Testis (tissue), 2 donors: ENCODE results near the gene ZNRF4.

Experiments
- CTCF ChIP-seq, 3 experiments: fragments of 450-650 bp in 2 of 3; fragments of 200-600 bp in 1 of 3; sonication (generic) in 1 of 3; IDR thresholded peaks; one replicate each; pipeline ENCODE4 v1.5.1; 2016 to 2019; ENCODE audit warnings: antibody characterized with exemption in 3 of 3, mild to moderate bottlenecking in 2 of 3, moderate library complexity in 1 of 3
- POLR2A ChIP-seq: fragments of 450-650 bp; IDR thresholded peaks from one replicate; pipeline ENCODE4 v1.6.1; 2017; ENCODE audit warnings: antibody characterized with exemption, mild to moderate bottlenecking, moderate library complexity

DNA sequence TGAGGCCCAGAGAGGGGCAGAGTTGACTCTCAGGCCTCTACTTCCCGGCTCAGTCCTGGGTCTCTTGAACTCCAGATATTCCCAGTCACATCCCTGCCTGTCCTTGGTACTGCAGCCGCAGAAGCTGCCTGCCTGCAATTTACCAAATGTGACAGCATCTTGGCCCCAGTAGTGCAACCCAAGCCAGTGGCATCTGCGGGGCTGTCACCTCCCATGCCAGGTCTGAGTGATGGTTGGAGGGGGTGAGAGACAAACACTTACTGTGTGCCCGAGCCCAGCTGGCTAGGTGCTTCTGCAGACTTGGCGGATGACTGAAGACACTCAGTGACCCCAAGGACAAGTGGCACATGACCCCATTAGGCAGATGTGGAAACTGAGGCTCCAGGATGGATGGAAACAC lies 18.4 kb downstream of the ZNRF4 start:
- TF ChIP-seq CTCF (IDR thresholded peaks at IDR 0.05) (no peak), POLR2A (no peak)
